Neural progenitor cell (in vitro differentiated cells): ENCODE results near the gene PEAK3. TPM values are rescaled to one million over a fixed set of nuclear protein-coding genes. Genes with fewer than 3 reads are reported as not detected.

Experiments
- DNase-seq: peaks from one replicate; pipeline ENCODE4 v3.0.0-alpha.2; 2016; ENCODE audit warnings: low spot score
- H2AFZ ChIP-seq: fragments of 200-600 bp; sonication (generic); replicated peaks from 2 replicates; pipeline ENCODE4 v1.6.1; 2016; ENCODE audit warnings: antibody characterized with exemption
- H3F3A ChIP-seq: fragments of 200-600 bp; sonication (generic); 2 replicates; pipeline ENCODE4 v1.6.1; 2016; ENCODE audit warnings: antibody characterized with exemption, low read depth
- H3K27ac ChIP-seq: fragments of 200-600 bp; sonication (generic); 2 replicates; pipeline ENCODE4 v1.5.1; 2016; ENCODE audit warnings: mild to moderate bottlenecking
- H3K27me3 ChIP-seq: fragments of 200-600 bp; sonication (generic); 2 replicates; pipeline ENCODE4 v1.6.1; 2016; ENCODE audit warnings: mild to moderate bottlenecking, moderate library complexity
- H3K36me3 ChIP-seq: fragments of 200-600 bp; sonication (generic); 2 replicates; pipeline ENCODE4 v1.5.1; 2016
- H3K4me1 ChIP-seq: fragments of 200-600 bp; sonication (generic); 2 replicates; pipeline ENCODE4 v1.6.1; 2016; ENCODE audit warnings: mixed run types
- H3K4me2 ChIP-seq: fragments of 200-600 bp; sonication (generic); 2 replicates; pipeline ENCODE4 v1.6.1; 2016
- H3K4me3 ChIP-seq: fragments of 200-600 bp; sonication (generic); 2 replicates; pipeline ENCODE4 v1.5.1; 2016
- H3K79me2 ChIP-seq: fragments of 200-600 bp; sonication (generic); 2 replicates; pipeline ENCODE4 v1.6.1; 2016; ENCODE audit warnings: low read depth
- H3K9ac ChIP-seq: fragments of 200-600 bp; sonication (generic); 2 replicates; pipeline ENCODE4 v1.6.1; 2016
- H3K9me3 ChIP-seq: fragments of 200-600 bp; sonication (generic); 2 replicates; pipeline ENCODE4 v1.5.1; 2016; ENCODE audit warnings: low read depth
- H4K20me1 ChIP-seq: fragments of 200-600 bp; sonication (generic); 2 replicates; pipeline ENCODE4 v1.6.1; 2016; ENCODE audit warnings: low read depth
- H3K27ac Mint-ChIP-seq: 3 replicates; pipeline ENCODE4 v1.8.0; 2021; ENCODE audit warnings: mixed read lengths
- H3K27me3 Mint-ChIP-seq: 2 replicates; pipeline ENCODE4 v1.8.0; 2022; ENCODE audit warnings: low read depth, mild to moderate bottlenecking, inconsistent platforms, moderate library complexity, mixed read lengths; ENCODE audit not compliant: insufficient read depth
- H3K36me3 Mint-ChIP-seq: 3 replicates; pipeline ENCODE4 v1.8.0; 2021; ENCODE audit warnings: mixed read lengths
- H3K4me1 Mint-ChIP-seq: 3 replicates; pipeline ENCODE4 v1.8.0; 2021; ENCODE audit warnings: mixed read lengths
- H3K4me3 Mint-ChIP-seq: 3 replicates; pipeline ENCODE4 v1.8.0; 2021; ENCODE audit warnings: mild to moderate bottlenecking, moderate library complexity, mixed read lengths
- H3K9me3 Mint-ChIP-seq: 3 replicates; pipeline ENCODE4 v1.8.0; 2020; ENCODE audit warnings: mixed read lengths
- CTCF ChIP-seq: fragments of 200-600 bp; sonication (generic); IDR thresholded peaks from 2 replicates; pipeline ENCODE4 v1.5.1; 2017; ENCODE audit warnings: antibody characterized with exemption, mild to moderate bottlenecking
- EZH2 ChIP-seq: fragments of 200-600 bp; sonication (generic); IDR thresholded peaks from 2 replicates; pipeline ENCODE4 v1.6.1; 2017; ENCODE audit warnings: antibody characterized with exemption, mild to moderate bottlenecking, moderate library complexity
- EZH2phosphoT487 ChIP-seq: fragments of 200-600 bp; sonication (generic); IDR thresholded peaks from 2 replicates; pipeline ENCODE4 v1.6.1; 2017; ENCODE audit warnings: antibody characterized with exemption
- total RNA-seq: library from RNA; depleted of rRNA; stranded (reverse); fragments of >200 nt; gene quantifications from 2 replicates; pipeline ENCODE4 v1.2.3, GENCODE V29; 2015; ENCODE audit warnings: low replicate concordance

The PEAK3 gene
- total RNA-seq, 1 donor from 2014 or later = not detected

GRCh38 chr19:2232286-2233151 is 49.5 kb downstream of the PEAK3 start:
- H4K20me1 ChIP-seq = peaks cover 33% of the 10 kb centered on the region
- H3K27me3 Mint-ChIP-seq = peaks cover 11% of the 10 kb centered on the region
- peaks cover 18% of the 10 kb centered on the region for H3K4me1 Mint-ChIP-seq
- H3K4me3 Mint-ChIP-seq = peak overlapping the region; percentile 35
- TF ChIP-seq EZH2 (no peak), CTCF (no peak), EZH2phosphoT487 (no peak)
- no peak overlapping the region for H2AFZ ChIP-seq
- H3K4me1 ChIP-seq = peaks cover 9% of the 10 kb centered on the region
- H3K36me3 Mint-ChIP-seq = peaks cover 10% of the 10 kb centered on the region
- H3K4me2 ChIP-seq = no peak overlapping the region
- no peaks in the 10 kb centered on the region for H3K9me3 ChIP-seq
- H3K27ac ChIP-seq = peak overlapping the region; percentile 13
- no peaks in the 10 kb centered on the region for H3K9me3 Mint-ChIP-seq
- H3K27ac Mint-ChIP-seq = peak overlapping the region; percentile 50
- H3K79me2 ChIP-seq = peaks cover 31% of the 10 kb centered on the region
- no peak overlapping the region for H3K9ac ChIP-seq
- H3F3A ChIP-seq = peaks cover 20% of the 10 kb centered on the region
- H3K27me3 ChIP-seq = no peaks in the 10 kb centered on the region
- no peak for DNase-seq
- no peaks in the 10 kb centered on the region for H3K36me3 ChIP-seq
- no peak overlapping the region for H3K4me3 ChIP-seq

DNA sequence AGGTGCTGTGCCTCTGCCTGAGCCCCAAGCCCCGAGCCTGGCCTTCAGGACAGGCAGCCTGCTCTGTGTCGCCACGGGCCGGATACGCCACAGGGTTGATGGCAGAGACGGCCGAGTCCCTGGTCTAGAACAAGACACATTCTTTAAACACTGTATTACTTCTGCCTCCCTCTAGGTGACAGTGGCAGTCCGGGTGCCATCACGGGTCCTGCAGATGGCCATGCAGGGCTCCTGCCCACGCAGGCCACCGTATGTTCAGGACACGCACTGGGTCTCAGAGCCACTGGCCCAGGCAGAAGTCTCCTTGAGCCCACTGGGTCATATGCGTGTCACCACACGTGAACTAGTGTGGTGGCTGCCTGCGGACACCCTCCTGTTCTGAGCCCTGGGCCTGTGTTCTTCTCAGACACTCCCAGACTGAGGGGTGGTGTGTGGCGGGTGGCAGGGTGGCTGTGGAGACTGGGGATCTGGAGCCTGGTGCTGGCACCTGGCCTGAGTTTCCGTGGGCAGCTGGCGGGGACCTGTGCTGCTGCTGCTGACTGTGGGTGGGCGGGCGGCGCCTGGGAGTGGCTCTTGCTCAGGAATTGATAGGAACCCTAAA is 50.3 kb downstream of the PEAK3 start:
- no peaks in the 10 kb centered on the region for H3K27me3 ChIP-seq
- H3K36me3 Mint-ChIP-seq = peaks cover 10% of the 10 kb centered on the region
- H3K9ac ChIP-seq = no peak overlapping the region
- no peak for TF ChIP-seq EZH2phosphoT487
- peak; percentile 11 for TF ChIP-seq CTCF
- H3F3A ChIP-seq = peaks cover 13% of the 10 kb centered on the region
- peaks cover 23% of the 10 kb centered on the region for H3K79me2 ChIP-seq
- no peaks in the 10 kb centered on the region for H3K9me3 ChIP-seq
- H3K36me3 ChIP-seq = no peaks in the 10 kb centered on the region
- peaks cover 27% of the 10 kb centered on the region for H4K20me1 ChIP-seq
- H2AFZ ChIP-seq = no peak overlapping the region
- H3K4me1 ChIP-seq = peaks cover 6% of the 10 kb centered on the region
- H3K27ac ChIP-seq = peak overlapping the region; percentile 58
- no peak overlapping the region for H3K4me3 ChIP-seq
- peaks cover 16% of the 10 kb centered on the region for H3K4me1 Mint-ChIP-seq
- no peak for DNase-seq
- H3K9me3 Mint-ChIP-seq = no peaks in the 10 kb centered on the region
- peak overlapping the region; percentile 50 for H3K4me3 Mint-ChIP-seq
- H3K27me3 Mint-ChIP-seq = peaks cover 11% of the 10 kb centered on the region
- no peak overlapping the region for H3K27ac Mint-ChIP-seq
- no peak overlapping the region for H3K4me2 ChIP-seq

DNA sequence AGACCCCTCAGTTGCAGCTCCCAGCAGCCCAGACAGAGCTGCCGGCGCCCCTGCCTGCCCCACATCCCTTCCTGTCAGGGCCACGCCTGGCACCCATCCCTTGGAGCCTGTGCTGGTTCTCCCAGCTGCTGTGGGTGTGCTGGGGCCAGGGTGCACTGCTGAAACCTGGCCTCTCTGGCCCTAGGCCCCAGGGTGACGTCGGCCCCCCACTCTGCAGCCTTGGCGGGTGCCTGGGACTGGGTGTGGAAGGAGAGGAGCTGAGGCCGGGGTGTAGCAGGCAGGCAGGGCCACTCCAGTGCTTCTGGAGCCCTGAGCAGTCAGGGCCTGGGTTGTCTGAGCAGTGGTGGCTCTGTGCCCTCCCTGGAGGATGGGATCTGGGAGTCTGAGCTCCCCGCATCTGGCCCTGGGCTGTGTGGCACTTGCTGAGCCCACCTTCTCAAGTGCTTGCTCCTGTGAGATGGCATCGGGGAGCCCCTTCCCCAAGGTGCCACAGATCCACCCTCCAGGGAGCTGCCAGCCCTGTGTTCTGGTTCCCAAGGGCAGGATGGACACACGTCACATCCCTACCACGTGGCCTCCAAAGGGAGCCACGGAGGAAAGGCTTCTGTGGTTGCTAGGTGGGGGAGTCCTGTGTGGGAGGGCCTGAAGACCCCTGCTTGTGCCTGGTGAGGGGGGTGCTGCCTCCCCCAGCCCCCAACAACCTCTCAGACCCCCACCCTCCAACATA is 51.0 kb downstream of the PEAK3 start:
- Histone ChIP-seq H3K4me2 (no peak overlapping the region), H3K27ac (peak overlapping the region; percentile 58), H3K9ac (no peak overlapping the region), H4K20me1 (peaks cover 27% of the 10 kb centered on the region), H2AFZ (no peak overlapping the region), H3K4me3 (no peak overlapping the region), H3K4me1 (peaks cover 6% of the 10 kb centered on the region), H3K27me3 (no peaks in the 10 kb centered on the region), H3F3A (peaks cover 12% of the 10 kb centered on the region), H3K36me3 (no peaks in the 10 kb centered on the region), H3K9me3 (no peaks in the 10 kb centered on the region), H3K79me2 (peaks cover 21% of the 10 kb centered on the region)
- H3K27ac Mint-ChIP-seq = no peak overlapping the region
- peaks cover 11% of the 10 kb centered on the region for H3K4me1 Mint-ChIP-seq
- peaks cover 8% of the 10 kb centered on the region for H3K36me3 Mint-ChIP-seq
- DNase-seq = no peak
- TF ChIP-seq EZH2 (no peak), EZH2phosphoT487 (no peak), CTCF (no peak)
- H3K27me3 Mint-ChIP-seq = peaks cover 6% of the 10 kb centered on the region
- no peaks in the 10 kb centered on the region for H3K9me3 Mint-ChIP-seq
- peak overlapping the region; percentile 50 for H3K4me3 Mint-ChIP-seq
